Spleen (tissue), 7 donors: Measurements from ENCODE around the gene ERBB4.

Experiments
- CTCF ChIP-seq, 11 experiments: fragments of 200-600 bp in 7 of 11; fragments of 450-650 bp in 4 of 11; sonication (generic) in 4 of 11; IDR thresholded peaks in 8 of 11; conservative IDR thresholded peaks in 3 of 11; 1 replicate in 7 of 11; 2 replicates in 4 of 11; pipeline versions ENCODE4 v1.4.0 to v1.8.0; 2016 to 2021; ENCODE audit warnings: antibody characterized with exemption in 11 of 11, inconsistent platforms in 4 of 11, mild to moderate bottlenecking in 1 of 11
- POLR2A ChIP-seq, 3 donors: fragments of 450-650 bp; IDR thresholded peaks; one replicate each; pipeline ENCODE4 v1.5.1; 2017; ENCODE audit warnings: antibody characterized with exemption in 3 of 3, mild to moderate bottlenecking in 1 of 3
- donor health status: DM: no; HTN: no; CAD: no; lungs with moderate emphysema.
- donor health status: DM: no; HTN: no; CAD: no.
- donor health status: DM: no; HTN: no; CAD: no.

GRCh38 chr2:211447548-211447947 is 1091.1 kb downstream of the ERBB4 start:
- no peak for TF ChIP-seq CTCF (IDR thresholded peaks at IDR 0.05 in 8 of 11, conservative IDR thresholded peaks at IDR 0.05 in 3 of 11)
- no peak for TF ChIP-seq POLR2A (IDR thresholded peaks at IDR 0.05)
